NCI-H1092 (cell line): ENCODE data around the gene TBRG4.
"Not testable (repeated sequence)": the region's sequence is repeated elsewhere in the genome, so short reads cannot be mapped to it uniquely, and the experiment has no call there.

Experiments
- DNase-seq: peaks from one replicate; lab custom pipeline; 2025; lab: John Stamatoyannopoulos, UW

TBRG4 gene

GRCh38 chr7:45111298-45112223 is at the start of gene TBRG4:
Gene TBRG4 (minus strand): TSS chr7:45111697. CDS start chr7:45109237, 2,460 bp downstream.
- DNase-seq, result peak; percentile 95

- DNase-seq, result no peak
Measured at GRCh38 chr7:45161138-45161537, 49.6 kb upstream of the TBRG4 start.

GRCh38 chr7:45160417-45160881 is 49.0 kb upstream of the TBRG4 start:
- no peak for DNase-seq

GRCh38 chr7:45159296-45159695 is 47.8 kb upstream of the TBRG4 start:
- DNase-seq, result no peak

GRCh38 chr7:45158471-45158870 is 47.0 kb upstream of the TBRG4 start:
- DNase-seq, result no peak

- DNase-seq, result no peak
Measured at GRCh38 chr7:45157653-45158401, 46.3 kb upstream of the TBRG4 start, which contains the start of gene RAMP3. Gene RAMP3 (plus strand): TSS chr7:45157791. CDS start chr7:45157829, 38 bp downstream.

GRCh38 chr7:45157286-45157652 is 45.8 kb upstream of the TBRG4 start:
- no peak for DNase-seq

- no peak for DNase-seq
Measured at GRCh38 chr7:45156516-45157272, 45.2 kb upstream of the TBRG4 start.

- no peak for DNase-seq
Measured at GRCh38 chr7:45155941-45156340, 44.4 kb upstream of the TBRG4 start.

- DNase-seq, result no peak
Measured at GRCh38 chr7:45155357-45155900, 43.9 kb upstream of the TBRG4 start.

GRCh38 chr7:45153861-45154260 is 42.4 kb upstream of the TBRG4 start:
- not testable (repeated sequence) for DNase-seq

- DNase-seq, result no peak
Measured at GRCh38 chr7:45153233-45153632, 41.7 kb upstream of the TBRG4 start.

- DNase-seq, result no peak
Measured at GRCh38 chr7:45151967-45152366, 40.5 kb upstream of the TBRG4 start.

- no peak for DNase-seq
Measured at GRCh38 chr7:45151131-45151684, 39.7 kb upstream of the TBRG4 start.

- DNase-seq, result no peak
Measured at GRCh38 chr7:45150199-45150598, 38.7 kb upstream of the TBRG4 start.

- no peak for DNase-seq
Measured at GRCh38 chr7:45149606-45150005, 38.1 kb upstream of the TBRG4 start.

- DNase-seq, result no peak
Measured at GRCh38 chr7:45148653-45148973, 37.1 kb upstream of the TBRG4 start.

GRCh38 chr7:45147858-45148652 is 36.6 kb upstream of the TBRG4 start:
- no peak for DNase-seq

- DNase-seq, result no peak
Measured at GRCh38 chr7:45146531-45147379, 35.3 kb upstream of the TBRG4 start.

GRCh38 chr7:45145881-45146280 is 34.4 kb upstream of the TBRG4 start:
- DNase-seq, result no peak
